LoVo (cell line): Measurements from ENCODE around the gene PHKB.

Experiments used
- DNase-seq: peaks from one replicate; pipeline ENCODE4 v3.0.0-alpha.2; 2016; ENCODE audit warnings: low spot score

PHKB gene

DNA sequence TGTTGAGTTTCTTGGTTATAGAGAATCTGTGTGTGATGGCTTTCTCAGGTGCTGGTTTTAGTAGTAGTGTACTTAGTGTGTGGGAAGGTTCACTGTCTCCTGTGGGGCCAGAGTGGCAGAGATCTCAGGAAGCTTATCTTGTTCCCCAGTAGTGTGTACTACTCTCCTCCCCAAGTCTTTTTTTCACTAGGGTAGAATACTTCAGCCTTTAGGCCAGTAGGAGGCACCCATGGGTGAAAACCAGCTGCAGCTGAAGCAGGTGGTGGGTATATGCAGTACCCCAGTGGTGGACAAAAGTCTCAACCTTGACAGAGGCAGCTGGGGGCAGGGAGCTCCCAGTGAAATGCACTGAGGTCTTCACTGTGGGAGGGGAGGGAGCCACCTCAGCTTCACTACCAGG is 109.9 kb downstream of the PHKB start:
- no peak for DNase-seq

DNA sequence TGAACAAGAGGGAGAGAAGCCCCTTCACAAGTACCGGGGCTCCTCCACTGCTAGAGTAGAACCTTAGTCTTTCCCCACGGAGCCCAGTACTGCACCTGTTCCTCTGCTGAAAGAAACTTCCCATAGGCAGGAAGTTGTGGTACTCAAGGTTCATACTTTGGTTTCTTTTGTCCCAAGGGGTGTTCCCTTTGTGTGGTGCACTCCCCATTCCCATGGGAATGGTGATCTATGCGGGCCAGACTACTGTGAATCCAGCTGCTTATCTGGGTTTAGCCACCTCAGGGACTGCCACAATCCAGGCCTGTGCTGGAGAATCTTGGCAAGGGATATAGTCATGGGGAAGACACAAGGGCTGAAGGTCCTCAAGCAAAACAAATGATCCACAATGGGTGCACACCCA is 110.6 kb downstream of the PHKB start:
- no peak for DNase-seq

- DNase-seq = peak; percentile 9
These were observed 113.2 kb downstream of the PHKB start for GRCh38 chr16:47574091-47575054.

DNA sequence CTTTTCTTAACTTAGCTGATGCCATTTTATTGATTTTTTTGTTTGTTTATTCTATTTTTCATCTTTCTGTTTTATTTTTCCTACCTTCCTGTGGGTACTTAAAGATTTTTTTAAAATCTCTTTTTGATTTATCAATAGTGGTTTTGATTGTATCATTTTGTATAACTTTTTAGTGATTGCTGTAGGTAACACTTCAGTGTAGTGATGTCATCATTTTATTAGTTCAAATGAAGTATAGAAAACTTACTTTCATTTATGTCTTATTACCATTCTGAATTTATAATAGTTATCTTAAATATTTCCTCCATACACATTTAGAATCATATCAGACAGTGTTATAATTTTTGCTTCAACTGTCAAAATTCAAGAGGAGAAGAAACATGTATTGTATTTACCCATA is 115.9 kb downstream of the PHKB start:
- DNase-seq = no peak

DNA sequence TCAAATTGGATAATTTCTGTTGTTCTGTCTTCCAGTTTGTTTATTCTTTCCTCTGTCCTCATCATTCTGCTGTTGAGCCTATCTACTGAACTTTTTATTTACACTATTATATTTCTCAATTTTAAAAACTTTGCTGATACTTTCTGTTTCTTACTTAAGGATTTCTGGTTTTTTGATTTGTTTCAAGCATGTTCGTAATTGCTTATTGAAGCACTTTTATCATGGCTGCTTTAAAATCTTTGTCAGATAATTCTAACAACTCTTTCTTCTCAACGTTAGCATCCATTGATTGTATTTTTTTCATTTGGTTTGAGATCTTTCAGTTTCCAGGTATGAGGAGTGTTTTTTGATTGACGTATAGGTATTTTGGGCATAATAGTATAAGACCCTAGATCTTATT is 116.9 kb downstream of the PHKB start:
- no peak for DNase-seq

- no peak for DNase-seq
These were observed 117.4 kb downstream of the PHKB start for GRCh38 chr16:47578573-47578972.

DNA sequence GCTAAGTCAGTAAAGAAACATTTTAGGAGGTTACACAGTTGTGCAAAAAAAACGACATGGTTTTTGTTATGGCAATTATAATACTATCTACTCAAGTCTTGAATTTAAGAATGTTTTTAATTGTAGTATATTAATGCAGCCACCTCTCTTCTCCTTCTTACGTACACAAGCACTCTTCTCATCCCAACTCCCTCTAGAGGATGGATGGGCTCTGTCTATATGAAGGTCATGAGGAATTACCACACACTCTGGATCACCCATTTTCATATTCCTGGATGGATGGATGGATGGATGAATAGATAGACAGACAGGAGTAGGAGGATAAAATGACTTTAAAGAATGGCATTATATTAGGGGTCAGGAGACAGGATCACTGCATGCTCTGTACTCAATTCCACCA is 120.0 kb downstream of the PHKB start:
- no peak for DNase-seq

GRCh38 chr16:47584464-47585225 is 123.5 kb downstream of the PHKB start:
- no peak for DNase-seq

GRCh38 chr16:47586121-47586520 is 125.0 kb downstream of the PHKB start:
- DNase-seq = no peak

GRCh38 chr16:47590472-47590871 is 129.3 kb downstream of the PHKB start:
- no peak for DNase-seq

- no peak for DNase-seq
These were observed 131.1 kb downstream of the PHKB start for GRCh38 chr16:47592232-47592631.

- no peak for DNase-seq
These were observed 138.4 kb downstream of the PHKB start for GRCh38 chr16:47599512-47599911.

DNA sequence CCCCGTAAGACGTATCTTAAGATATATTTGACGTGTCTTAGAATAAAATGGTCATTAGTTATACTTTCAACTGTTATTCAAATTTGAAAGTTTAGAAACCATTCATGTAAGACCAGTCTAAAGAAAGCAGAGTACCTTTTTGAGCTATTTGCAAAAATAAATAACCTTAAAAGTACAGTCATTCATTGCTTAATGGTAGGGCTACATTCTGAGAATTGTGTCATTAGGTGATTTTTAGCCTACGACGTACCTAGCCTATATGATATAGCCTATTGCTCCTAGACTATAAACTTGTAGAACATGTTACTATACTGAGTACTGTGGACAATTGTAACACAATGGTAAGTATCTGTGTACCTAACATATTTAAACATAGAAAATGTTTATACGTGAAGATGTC is 139.2 kb downstream of the PHKB start:
- DNase-seq = no peak

- DNase-seq = no peak
These were observed 143.2 kb downstream of the PHKB start for GRCh38 chr16:47604306-47604705.

- no peak for DNase-seq
These were observed 149.9 kb downstream of the PHKB start for GRCh38 chr16:47611042-47611441.

GRCh38 chr16:47611848-47612493 is 150.8 kb downstream of the PHKB start:
- no peak for DNase-seq

GRCh38 chr16:47612711-47613110 is 151.6 kb downstream of the PHKB start:
- DNase-seq = no peak

DNA sequence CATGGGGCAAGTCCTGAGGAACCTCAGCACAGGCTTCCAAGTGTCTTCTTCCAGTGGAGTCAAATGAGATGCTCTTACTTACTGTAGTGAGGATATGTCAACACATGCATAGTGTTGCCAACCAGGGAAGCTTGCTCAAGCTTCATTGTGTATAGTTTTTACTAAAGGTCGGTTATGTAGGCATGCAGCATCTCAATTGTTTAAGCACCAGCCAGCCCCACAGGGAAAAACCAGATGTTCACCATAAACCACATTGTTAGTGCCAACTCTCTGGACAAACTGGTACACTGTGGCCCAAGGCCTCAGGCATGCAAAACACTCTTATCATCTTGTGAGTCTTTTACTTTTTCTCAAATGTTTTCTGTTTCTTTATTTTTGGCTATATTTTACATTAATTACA is 152.1 kb downstream of the PHKB start:
- no peak for DNase-seq

GRCh38 chr16:47617732-47618131 is 156.6 kb downstream of the PHKB start:
- no peak for DNase-seq

GRCh38 chr16:47622451-47623176 is 161.5 kb downstream of the PHKB start:
- no peak for DNase-seq

DNA sequence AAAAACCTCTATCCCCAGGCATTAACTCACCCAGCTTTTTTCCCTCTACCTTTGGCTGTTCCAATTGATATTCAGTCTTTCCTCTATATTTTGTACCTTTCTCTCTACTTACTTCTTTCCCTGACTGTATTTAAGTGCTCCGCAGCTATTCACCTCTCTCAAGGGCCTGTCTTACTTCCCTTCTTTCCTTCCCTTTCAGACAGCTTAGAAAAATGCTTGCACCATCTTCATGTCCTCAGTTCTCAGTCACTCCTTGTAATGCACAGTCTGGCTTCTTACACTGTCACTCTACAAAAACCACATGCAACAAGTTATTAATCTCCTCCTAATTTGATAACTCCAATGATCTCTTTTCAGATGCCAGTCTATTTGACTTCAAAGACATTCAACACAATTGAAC is 163.4 kb downstream of the PHKB start:
- DNase-seq = no peak

- DNase-seq = no peak
These were observed 164.0 kb downstream of the PHKB start for GRCh38 chr16:47625115-47625567.
